Astrocyte (in vitro differentiated cells and primary cell): ENCODE measurements around the gene SLC28A3. TPM values are rescaled to one million over a fixed set of nuclear protein-coding genes. Genes with fewer than 3 reads are reported as not detected.

Experiments
- DNase-seq: peaks from one replicate; pipeline ENCODE4 v3.0.0-alpha.2; 2010; ENCODE audit warnings: low read depth
- FAIRE-seq: peaks from 2 replicates; lab custom pipeline; 2011; peaks lifted over from hg19 to GRCh38; lab: Jason Lieb, UNC
- H2AFZ ChIP-seq: 2 replicates; pipeline ENCODE4 v1.6.0; 2012; ENCODE audit warnings: low read depth, low read length, inconsistent platforms
- H3K27ac ChIP-seq: 2 replicates; pipeline ENCODE4 v1.5.1; 2011; ENCODE audit warnings: low read depth, low read length, inconsistent platforms
- H3K27me3 ChIP-seq: 2 replicates; pipeline ENCODE4 v1.6.0; 2011; ENCODE audit warnings: low read length, inconsistent platforms; ENCODE audit not compliant: insufficient read depth
- H3K36me3 ChIP-seq: 2 replicates; pipeline ENCODE4 v1.5.1; 2011; ENCODE audit warnings: low read length, inconsistent platforms; ENCODE audit not compliant: insufficient read depth
- H3K4me1 ChIP-seq: 2 replicates; pipeline ENCODE4 v1.5.1; 2011; ENCODE audit warnings: low read length, inconsistent platforms; ENCODE audit not compliant: insufficient read depth
- H3K4me2 ChIP-seq: 2 replicates; pipeline ENCODE4 v1.6.0; 2012; ENCODE audit warnings: low read length, inconsistent platforms
- H3K4me3 ChIP-seq: 2 replicates; pipeline ENCODE4 v1.5.1; 2011; ENCODE audit warnings: low read depth, mild to moderate bottlenecking, low read length, inconsistent platforms; ENCODE audit not compliant: insufficient read depth
- H3K79me2 ChIP-seq: 2 replicates; pipeline ENCODE4 v1.6.0; 2012; ENCODE audit warnings: mild to moderate bottlenecking, low read length, inconsistent platforms; ENCODE audit not compliant: insufficient read depth
- H3K9ac ChIP-seq: 2 replicates; pipeline ENCODE4 v1.6.0; 2012; ENCODE audit warnings: mild to moderate bottlenecking, low read length, inconsistent platforms
- H3K9me3 ChIP-seq: 2 replicates; pipeline ENCODE4 v1.5.1; 2012; ENCODE audit warnings: low read depth, mild to moderate bottlenecking, low read length, inconsistent platforms; ENCODE audit not compliant: insufficient read depth
- H4K20me1 ChIP-seq: 2 replicates; pipeline ENCODE4 v1.6.0; 2012; ENCODE audit warnings: low read length, inconsistent platforms; ENCODE audit not compliant: insufficient read depth
- H3K27ac Mint-ChIP-seq: one replicate; pipeline ENCODE4 v1.8.0; 2021; ENCODE audit warnings: mild to moderate bottlenecking, mixed read lengths; ENCODE audit not compliant: unreplicated experiment
- H3K27me3 Mint-ChIP-seq: one replicate; pipeline ENCODE4 v1.8.0; 2021; ENCODE audit warnings: low read depth, mixed read lengths; ENCODE audit not compliant: unreplicated experiment
- H3K36me3 Mint-ChIP-seq: one replicate; pipeline ENCODE4 v1.8.0; 2021; ENCODE audit warnings: low read depth, mixed read lengths; ENCODE audit not compliant: unreplicated experiment
- H3K4me1 Mint-ChIP-seq: one replicate; pipeline ENCODE4 v1.8.0; 2021; ENCODE audit warnings: low read depth, mixed read lengths; ENCODE audit not compliant: unreplicated experiment
- H3K4me3 Mint-ChIP-seq: one replicate; pipeline ENCODE4 v1.8.0; 2021; ENCODE audit warnings: mild to moderate bottlenecking, moderate library complexity, mixed read lengths; ENCODE audit not compliant: unreplicated experiment
- H3K9me3 Mint-ChIP-seq: one replicate; pipeline ENCODE4 v1.8.0; 2021; ENCODE audit warnings: mild to moderate bottlenecking, mixed read lengths; ENCODE audit not compliant: unreplicated experiment
- CTCF ChIP-seq: IDR thresholded peaks from 2 replicates; pipeline ENCODE4 v1.5.1; 2011; ENCODE audit warnings: low read depth, mild to moderate bottlenecking, inconsistent platforms, low read length, moderate library complexity; ENCODE audit not compliant: insufficient read depth
- EZH2 ChIP-seq: IDR thresholded peaks from 2 replicates; pipeline ENCODE4 v1.6.1; 2012; ENCODE audit warnings: mild to moderate bottlenecking, low read length, inconsistent platforms; ENCODE audit not compliant: insufficient read depth
- total RNA-seq: library from RNA; stranded (reverse); gene quantifications from 2 replicates; pipeline ENCODE4 v1.2.1, GENCODE V29; 2021

The SLC28A3 gene
- total RNA-seq, 1 donor from 2014 or later = 0.30 TPM

- Histone ChIP-seq H3K9ac (no peak overlapping the region), H4K20me1 (no peaks in the 10 kb centered on the region), H3K4me2 (no peak overlapping the region), H3K36me3 (no peaks in the 10 kb centered on the region), H3K4me1 (no peaks in the 10 kb centered on the region), H3K4me3 (no peak overlapping the region), H3K27me3 (no peaks in the 10 kb centered on the region), H3K79me2 (no peaks in the 10 kb centered on the region), H3K27ac (no peak overlapping the region), H2AFZ (no peak overlapping the region), H3K9me3 (no peaks in the 10 kb centered on the region)
- DNase-seq (no peak), FAIRE-seq (no peak)
- Mint-ChIP-seq H3K27me3 (peaks cover 3% of the 10 kb centered on the region), H3K9me3 (no peaks in the 10 kb centered on the region), H3K27ac (no peak overlapping the region), H3K4me3 (no peak overlapping the region), H3K4me1 (no peaks in the 10 kb centered on the region), H3K36me3 (no peaks in the 10 kb centered on the region)
- no peak for TF ChIP-seq EZH2
- TF ChIP-seq CTCF = no peak
These were observed 111.4 kb downstream of the SLC28A3 start for GRCh38 chr9:84229191-84229590.

- Mint-ChIP-seq H3K27ac (no peak overlapping the region), H3K36me3 (no peaks in the 10 kb centered on the region), H3K27me3 (peaks cover 3% of the 10 kb centered on the region), H3K4me1 (no peaks in the 10 kb centered on the region), H3K9me3 (peaks cover 1% of the 10 kb centered on the region), H3K4me3 (no peak overlapping the region)
- Histone ChIP-seq H3K4me3 (no peak overlapping the region), H2AFZ (no peak overlapping the region), H3K9ac (no peak overlapping the region), H4K20me1 (no peaks in the 10 kb centered on the region), H3K4me2 (no peak overlapping the region), H3K27ac (no peak overlapping the region), H3K27me3 (no peaks in the 10 kb centered on the region), H3K9me3 (no peaks in the 10 kb centered on the region), H3K4me1 (no peaks in the 10 kb centered on the region), H3K79me2 (no peaks in the 10 kb centered on the region), H3K36me3 (no peaks in the 10 kb centered on the region)
- no peak for FAIRE-seq
- TF ChIP-seq CTCF (no peak), EZH2 (no peak)
- no peak for DNase-seq
These were observed 112.3 kb downstream of the SLC28A3 start for GRCh38 chr9:84228130-84228720.

- FAIRE-seq = no peak
- no peaks in the 10 kb centered on the region for H3K4me1 ChIP-seq
These were observed 114.4 kb downstream of the SLC28A3 start for GRCh38 chr9:84226126-84226525.

More at GRCh38 chr9:84226126-84226525, 114.4 kb downstream of the SLC28A3 start:
- Histone ChIP-seq H2AFZ (no peak overlapping the region), H3K27ac (no peak overlapping the region), H3K4me3 (no peak overlapping the region), H3K36me3 (no peaks in the 10 kb centered on the region), H3K79me2 (no peaks in the 10 kb centered on the region), H4K20me1 (no peaks in the 10 kb centered on the region), H3K9me3 (no peaks in the 10 kb centered on the region), H3K9ac (no peak overlapping the region), H3K27me3 (no peaks in the 10 kb centered on the region), H3K4me2 (no peak overlapping the region)
- Mint-ChIP-seq H3K27ac (no peak overlapping the region), H3K4me1 (no peaks in the 10 kb centered on the region), H3K4me3 (no peak overlapping the region), H3K9me3 (peaks cover 7% of the 10 kb centered on the region), H3K36me3 (no peaks in the 10 kb centered on the region), H3K27me3 (peaks cover 3% of the 10 kb centered on the region)
- TF ChIP-seq EZH2 (no peak), CTCF (no peak)
- no peak for DNase-seq
